Neural cell (in vitro differentiated cells): Measurements from ENCODE around the gene TTC23. TPM values are rescaled to one million over a fixed set of nuclear protein-coding genes. Genes with fewer than 3 reads are reported as not detected.

Experiments used
- H2AFZ ChIP-seq: fragments of 200-600, 300-800 bp; sonication (generic), shearing (Covaris generic); 2 replicates; pipeline ENCODE4 v1.6.0; 2014; ENCODE audit warnings: low read depth, mild to moderate bottlenecking, antibody characterized with exemption, low read length, moderate library complexity
- H3F3A ChIP-seq: fragments of 200-600 bp; shearing (Covaris generic); 2 replicates; pipeline ENCODE4 v1.6.1; 2016; ENCODE audit warnings: mild to moderate bottlenecking, moderate library complexity, mixed read lengths, antibody characterized with exemption, low read length; ENCODE audit not compliant: insufficient read depth, poor library complexity, severe bottlenecking
- H3K27ac ChIP-seq: fragments of 200-600, 300-800 bp; sonication (generic), shearing (Covaris generic); 2 replicates; pipeline ENCODE4 v1.5.1; 2014; ENCODE audit warnings: mild to moderate bottlenecking, low read length, moderate library complexity
- H3K27me3 ChIP-seq: fragments of 300-800, 200-600 bp; sonication (generic), shearing (Covaris generic); 2 replicates; pipeline ENCODE4 v1.6.0; 2014; ENCODE audit warnings: mild to moderate bottlenecking, low read depth, low read length, moderate library complexity; ENCODE audit not compliant: insufficient read depth
- H3K36me3 ChIP-seq: fragments of 300-800, 200-600 bp; sonication (generic), shearing (Covaris generic); 2 replicates; pipeline ENCODE4 v1.5.1; 2014; ENCODE audit warnings: mild to moderate bottlenecking, antibody characterized with exemption, low read length, moderate library complexity; ENCODE audit not compliant: insufficient read depth
- H3K4me2 ChIP-seq: fragments of 300-800, 200-600 bp; sonication (generic), shearing (Covaris generic); 2 replicates; pipeline ENCODE4 v1.6.0; 2014; ENCODE audit warnings: mild to moderate bottlenecking, low read length
- H3K4me3 ChIP-seq: fragments of 300-800, 200-600 bp; sonication (generic), shearing (Covaris generic); 2 replicates; pipeline ENCODE4 v1.5.1; 2014; ENCODE audit warnings: mild to moderate bottlenecking, low read length, moderate library complexity
- H3K79me2 ChIP-seq: fragments of 200-600 bp; shearing (Covaris generic); replicated peaks from 2 replicates; pipeline ENCODE4 v1.6.0; 2014; ENCODE audit warnings: mild to moderate bottlenecking, low read length, moderate library complexity; ENCODE audit not compliant: insufficient read depth
- H3K9ac ChIP-seq: fragments of 300-800, 200-600 bp; sonication (generic), shearing (Covaris generic); 2 replicates; pipeline ENCODE4 v1.6.1; 2016; ENCODE audit warnings: mild to moderate bottlenecking, low read length, mixed read lengths
- H3K9me2 ChIP-seq: fragments of 200-600 bp; shearing (Covaris generic); 2 replicates; pipeline ENCODE4 v1.6.1; 2016; ENCODE audit warnings: mild to moderate bottlenecking, low read length, mixed read lengths; ENCODE audit not compliant: insufficient read depth
- H3K9me3 ChIP-seq: fragments of 200-600, 300-800 bp; sonication (generic), shearing (Covaris generic); 2 replicates; pipeline ENCODE4 v1.6.1; 2016; ENCODE audit warnings: mild to moderate bottlenecking, mixed run types, low read length, moderate library complexity, mixed read lengths
- H4K20me1 ChIP-seq: fragments of 200-600 bp; shearing (Covaris generic); 2 replicates; pipeline ENCODE4 v1.6.1; 2016; ENCODE audit warnings: mild to moderate bottlenecking, mixed run types; ENCODE audit not compliant: insufficient read depth
- EP300 ChIP-seq: fragments of 450-650 bp; conservative IDR thresholded peaks from 2 replicates; pipeline ENCODE4 v1.6.1; 2014; ENCODE audit warnings: antibody characterized with exemption, mild to moderate bottlenecking, moderate library complexity; ENCODE audit not compliant: poor library complexity, severe bottlenecking
- EZH2 ChIP-seq: fragments of 200-600, 300-800 bp; shearing (Covaris generic), sonication (generic); IDR thresholded peaks from 2 replicates; pipeline ENCODE4 v1.6.1; 2014; ENCODE audit warnings: antibody characterized with exemption, low read length, borderline replicate concordance, mild to moderate bottlenecking; ENCODE audit not compliant: insufficient read depth, poor library complexity, severe bottlenecking
- MXI1 ChIP-seq: fragments of 450-650 bp; conservative IDR thresholded peaks from 2 replicates; pipeline ENCODE4 v1.6.1; 2014; ENCODE audit warnings: antibody characterized with exemption, mild to moderate bottlenecking; ENCODE audit not compliant: poor library complexity, severe bottlenecking
- POLR2AphosphoS5 ChIP-seq: IDR thresholded peaks from 2 replicates; pipeline ENCODE4 v1.6.1; 2012
- RAD21 ChIP-seq: fragments of 450-650 bp; conservative IDR thresholded peaks from 2 replicates; pipeline ENCODE4 v1.6.1; 2014; ENCODE audit warnings: antibody characterized with exemption, mild to moderate bottlenecking, moderate library complexity
- SMC3 ChIP-seq: fragments of 450-650 bp; conservative IDR thresholded peaks from 2 replicates; pipeline ENCODE4 v1.6.1; 2014; ENCODE audit warnings: antibody characterized with exemption, mild to moderate bottlenecking, moderate library complexity; ENCODE audit not compliant: poor library complexity
- TAF1 ChIP-seq: IDR thresholded peaks from 2 replicates; pipeline ENCODE4 v1.6.1; 2012; ENCODE audit warnings: low read depth
- polyA plus RNA-seq: library from polyadenylated mRNA; depleted of rRNA; stranded (reverse); fragments of >200 nt; gene quantifications from 2 replicates; pipeline ENCODE4 v1.2.3, GENCODE V29; 2014
- TF ChIP-seq, protein P1 (sequence below): fragments of 450-650 bp; IDR thresholded peaks from 2 replicates; pipeline ENCODE4 v1.5.1; 2014; ENCODE audit warnings: antibody characterized with exemption, mild to moderate bottlenecking, moderate library complexity; ENCODE audit not compliant: poor library complexity, severe bottlenecking
- TF ChIP-seq, protein P2 (sequence below): IDR thresholded peaks from 2 replicates; pipeline ENCODE4 v1.6.1; 2012; ENCODE audit warnings: borderline replicate concordance

Gene TTC23
- polyA plus RNA-seq, 1 donor from 2014 or later = 6.2 TPM

DNA sequence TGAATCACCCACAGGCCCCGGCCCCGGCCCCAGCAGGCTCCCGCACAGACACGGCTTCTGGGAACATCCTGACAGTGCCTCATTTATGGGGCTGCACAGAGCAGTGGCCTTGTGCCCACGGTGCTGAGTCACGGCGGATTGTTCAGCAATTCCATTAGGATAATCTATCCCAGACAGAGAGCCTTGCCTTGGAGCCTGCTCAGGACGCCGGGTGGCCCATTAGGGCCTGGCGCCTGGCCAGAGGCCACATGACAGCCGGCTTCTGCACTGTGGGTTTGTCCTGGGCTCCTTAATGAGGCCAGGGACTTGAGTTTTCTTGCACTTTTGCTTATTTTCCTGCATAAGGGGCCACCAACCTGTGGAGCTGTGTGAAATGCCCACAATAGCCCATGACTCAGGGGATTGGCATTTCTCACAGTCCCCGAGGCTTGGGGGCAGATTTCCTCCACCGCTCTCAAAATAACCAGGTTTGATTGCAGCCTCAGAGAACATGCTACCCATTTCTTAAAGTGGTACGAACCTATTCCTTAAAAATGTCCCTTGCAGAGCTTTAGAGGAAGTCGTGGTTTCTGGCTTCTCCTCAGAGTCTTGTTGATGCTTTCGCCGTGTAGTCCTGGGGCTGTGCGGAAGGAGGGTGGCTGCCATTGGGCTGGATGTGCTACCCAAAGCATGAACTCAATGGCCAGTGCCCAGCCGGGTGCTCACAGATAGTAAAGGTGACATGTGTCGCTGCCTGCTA is 125.5 kb downstream of the TTC23 start:
- Histone ChIP-seq H4K20me1 (no peaks in the 10 kb centered on the region), H3K79me2 (no peaks in the 10 kb centered on the region), H2AFZ (no peak overlapping the region), H3K9me3 (no peaks in the 10 kb centered on the region), H3K9ac (no peak overlapping the region), H3K27ac (no peak overlapping the region), H3K27me3 (no peaks in the 10 kb centered on the region), H3K9me2 (no peaks in the 10 kb centered on the region), H3K4me3 (no peak overlapping the region), H3F3A (no peaks in the 10 kb centered on the region), H3K36me3 (no peaks in the 10 kb centered on the region), H3K4me2 (no peak overlapping the region)
- TF ChIP-seq POLR2AphosphoS5 = no peak
- TF ChIP-seq, protein P1, sequence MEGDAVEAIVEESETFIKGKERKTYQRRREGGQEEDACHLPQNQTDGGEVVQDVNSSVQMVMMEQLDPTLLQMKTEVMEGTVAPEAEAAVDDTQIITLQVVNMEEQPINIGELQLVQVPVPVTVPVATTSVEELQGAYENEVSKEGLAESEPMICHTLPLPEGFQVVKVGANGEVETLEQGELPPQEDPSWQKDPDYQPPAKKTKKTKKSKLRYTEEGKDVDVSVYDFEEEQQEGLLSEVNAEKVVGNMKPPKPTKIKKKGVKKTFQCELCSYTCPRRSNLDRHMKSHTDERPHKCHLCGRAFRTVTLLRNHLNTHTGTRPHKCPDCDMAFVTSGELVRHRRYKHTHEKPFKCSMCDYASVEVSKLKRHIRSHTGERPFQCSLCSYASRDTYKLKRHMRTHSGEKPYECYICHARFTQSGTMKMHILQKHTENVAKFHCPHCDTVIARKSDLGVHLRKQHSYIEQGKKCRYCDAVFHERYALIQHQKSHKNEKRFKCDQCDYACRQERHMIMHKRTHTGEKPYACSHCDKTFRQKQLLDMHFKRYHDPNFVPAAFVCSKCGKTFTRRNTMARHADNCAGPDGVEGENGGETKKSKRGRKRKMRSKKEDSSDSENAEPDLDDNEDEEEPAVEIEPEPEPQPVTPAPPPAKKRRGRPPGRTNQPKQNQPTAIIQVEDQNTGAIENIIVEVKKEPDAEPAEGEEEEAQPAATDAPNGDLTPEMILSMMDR = no peak
- no peak for TF ChIP-seq RAD21
- TF ChIP-seq TAF1 = no peak
- TF ChIP-seq SMC3 = no peak
- no peak for TF ChIP-seq EZH2
- TF ChIP-seq, protein P2, sequence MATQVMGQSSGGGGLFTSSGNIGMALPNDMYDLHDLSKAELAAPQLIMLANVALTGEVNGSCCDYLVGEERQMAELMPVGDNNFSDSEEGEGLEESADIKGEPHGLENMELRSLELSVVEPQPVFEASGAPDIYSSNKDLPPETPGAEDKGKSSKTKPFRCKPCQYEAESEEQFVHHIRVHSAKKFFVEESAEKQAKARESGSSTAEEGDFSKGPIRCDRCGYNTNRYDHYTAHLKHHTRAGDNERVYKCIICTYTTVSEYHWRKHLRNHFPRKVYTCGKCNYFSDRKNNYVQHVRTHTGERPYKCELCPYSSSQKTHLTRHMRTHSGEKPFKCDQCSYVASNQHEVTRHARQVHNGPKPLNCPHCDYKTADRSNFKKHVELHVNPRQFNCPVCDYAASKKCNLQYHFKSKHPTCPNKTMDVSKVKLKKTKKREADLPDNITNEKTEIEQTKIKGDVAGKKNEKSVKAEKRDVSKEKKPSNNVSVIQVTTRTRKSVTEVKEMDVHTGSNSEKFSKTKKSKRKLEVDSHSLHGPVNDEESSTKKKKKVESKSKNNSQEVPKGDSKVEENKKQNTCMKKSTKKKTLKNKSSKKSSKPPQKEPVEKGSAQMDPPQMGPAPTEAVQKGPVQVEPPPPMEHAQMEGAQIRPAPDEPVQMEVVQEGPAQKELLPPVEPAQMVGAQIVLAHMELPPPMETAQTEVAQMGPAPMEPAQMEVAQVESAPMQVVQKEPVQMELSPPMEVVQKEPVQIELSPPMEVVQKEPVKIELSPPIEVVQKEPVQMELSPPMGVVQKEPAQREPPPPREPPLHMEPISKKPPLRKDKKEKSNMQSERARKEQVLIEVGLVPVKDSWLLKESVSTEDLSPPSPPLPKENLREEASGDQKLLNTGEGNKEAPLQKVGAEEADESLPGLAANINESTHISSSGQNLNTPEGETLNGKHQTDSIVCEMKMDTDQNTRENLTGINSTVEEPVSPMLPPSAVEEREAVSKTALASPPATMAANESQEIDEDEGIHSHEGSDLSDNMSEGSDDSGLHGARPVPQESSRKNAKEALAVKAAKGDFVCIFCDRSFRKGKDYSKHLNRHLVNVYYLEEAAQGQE = no peak
- no peak for TF ChIP-seq EP300
- TF ChIP-seq MXI1 = no peak

DNA sequence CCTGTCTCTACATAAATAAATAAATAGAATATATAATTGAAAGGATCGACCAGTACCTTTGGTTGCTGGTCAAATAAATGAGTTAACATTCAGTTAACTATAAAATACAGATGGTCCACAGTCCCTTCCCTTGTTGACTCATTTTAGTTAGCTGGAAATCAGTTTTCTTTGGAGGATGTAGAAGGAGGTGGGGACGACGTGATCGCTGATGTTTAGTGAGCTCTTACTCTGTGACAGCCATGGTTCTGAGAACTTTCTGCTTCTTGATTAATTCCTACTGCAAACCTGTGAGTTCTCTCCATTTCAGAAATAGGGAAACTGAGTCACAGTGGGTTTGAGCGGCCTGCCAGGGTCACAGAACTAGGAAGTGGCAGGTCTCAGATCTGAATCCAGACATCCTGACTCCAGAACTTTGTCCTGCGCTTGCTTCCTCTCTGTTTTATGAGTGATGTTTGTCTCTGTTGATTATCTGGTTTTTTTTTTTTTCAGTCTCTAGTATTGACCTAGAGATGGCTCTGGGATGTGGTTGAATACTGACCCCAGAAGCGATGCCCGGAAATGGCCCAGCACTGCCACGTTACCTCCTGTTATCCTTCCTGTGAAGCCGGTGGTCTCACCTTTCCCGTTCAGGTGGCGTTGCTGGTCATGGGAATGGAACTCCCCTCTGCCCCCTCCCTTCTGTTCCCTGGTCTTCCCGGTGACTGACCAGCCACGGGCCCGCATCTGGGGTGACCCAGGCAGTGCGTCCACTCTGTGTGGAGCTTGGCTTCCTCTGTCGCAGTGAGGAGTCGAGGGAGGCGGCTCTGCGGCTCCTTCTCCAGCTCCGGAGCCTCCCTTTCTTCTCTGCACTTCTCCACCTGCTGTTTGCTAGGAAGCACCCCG is 126.3 kb downstream of the TTC23 start:
- H3K79me2 ChIP-seq = no peaks in the 10 kb centered on the region
- H4K20me1 ChIP-seq = no peaks in the 10 kb centered on the region
- no peak overlapping the region for H3K4me3 ChIP-seq
- H3K27me3 ChIP-seq = no peaks in the 10 kb centered on the region
- H3K4me2 ChIP-seq = no peak overlapping the region
- H2AFZ ChIP-seq = no peak overlapping the region
- H3K9me3 ChIP-seq = no peaks in the 10 kb centered on the region
- H3K27ac ChIP-seq = no peak overlapping the region
- TF ChIP-seq MXI1 = no peak
- no peak for TF ChIP-seq EZH2
- TF ChIP-seq EP300 = no peak
- TF ChIP-seq, protein P2 = no peak
- no peak for TF ChIP-seq RAD21
- TF ChIP-seq SMC3 = no peak
- no peak for TF ChIP-seq POLR2AphosphoS5
- TF ChIP-seq, protein P1 = no peak
- TF ChIP-seq TAF1 = no peak
- no peaks in the 10 kb centered on the region for H3K36me3 ChIP-seq
- H3K9me2 ChIP-seq = no peaks in the 10 kb centered on the region
- no peak overlapping the region for H3K9ac ChIP-seq
- H3F3A ChIP-seq = no peaks in the 10 kb centered on the region
